MM.1S (cell line): ENCODE results near the gene PPP1R15B.

ENCODE experiments used
- DNase-seq: peaks from one replicate; pipeline ENCODE4 v3.0.0-alpha.2; 2015
- H2AFZ ChIP-seq: fragments of 300-600 bp; sonication (generic); 2 replicates; pipeline ENCODE4 v1.6.0; 2016; ENCODE audit warnings: antibody characterized with exemption, low read length
- H3F3A ChIP-seq: fragments of 300-600 bp; sonication (generic); 2 replicates; pipeline ENCODE4 v1.6.1; 2016; ENCODE audit warnings: mild to moderate bottlenecking, antibody characterized with exemption, low read length, moderate library complexity, mixed read lengths; ENCODE audit not compliant: insufficient read depth
- H3K27ac ChIP-seq: fragments of 300-600 bp; sonication (generic); 2 replicates; pipeline ENCODE4 v1.5.1; 2016; ENCODE audit warnings: mild to moderate bottlenecking, low read length
- H3K27me3 ChIP-seq: fragments of 300-600 bp; sonication (generic); replicated peaks from 2 replicates; pipeline ENCODE4 v1.6.0; 2016; ENCODE audit warnings: low read length; ENCODE audit not compliant: insufficient read depth
- H3K36me3 ChIP-seq: fragments of 300-600 bp; sonication (generic); replicated peaks from 2 replicates; pipeline ENCODE4 v1.6.1; 2016; ENCODE audit warnings: mild to moderate bottlenecking, low read length, mixed read lengths; ENCODE audit not compliant: insufficient read depth
- H3K4me1 ChIP-seq: fragments of 300-600 bp; sonication (generic); 2 replicates; pipeline ENCODE4 v1.6.1; 2016; ENCODE audit warnings: low read length, mixed read lengths
- H3K4me2 ChIP-seq: fragments of 300-600 bp; sonication (generic); 2 replicates; pipeline ENCODE4 v1.6.0; 2016; ENCODE audit warnings: low read depth, low read length
- H3K4me3 ChIP-seq: fragments of 300-600 bp; sonication (generic); 2 replicates; pipeline ENCODE4 v1.5.1; 2016; ENCODE audit warnings: low read length, mixed read lengths
- H3K79me2 ChIP-seq: fragments of 300-600 bp; sonication (generic); 2 replicates; pipeline ENCODE4 v1.6.1; 2016; ENCODE audit warnings: mixed run types, low read length, mixed read lengths
- H3K9ac ChIP-seq: fragments of 300-600 bp; sonication (generic); 2 replicates; pipeline ENCODE4 v1.6.1; 2016; ENCODE audit warnings: low read length, mixed read lengths
- H3K9me2 ChIP-seq: fragments of 300-600 bp; sonication (generic); replicated peaks from 2 replicates; pipeline ENCODE4 v1.6.1; 2016; ENCODE audit warnings: mild to moderate bottlenecking, low read length, mixed read lengths; ENCODE audit not compliant: insufficient read depth
- H3K9me3 ChIP-seq: fragments of 300-600 bp; sonication (generic); replicated peaks from 2 replicates; pipeline ENCODE4 v1.6.1; 2016; ENCODE audit warnings: mild to moderate bottlenecking, low read length, mixed read lengths; ENCODE audit not compliant: insufficient read depth
- H4K20me1 ChIP-seq: fragments of 300-600 bp; sonication (generic); 2 replicates; pipeline ENCODE4 v1.6.1; 2016; ENCODE audit warnings: mild to moderate bottlenecking, low read length, moderate library complexity, mixed read lengths; ENCODE audit not compliant: insufficient read depth
- EZH2 ChIP-seq: fragments of 300-600 bp; sonication (generic); optimal IDR thresholded peaks from 2 replicates; pipeline ENCODE3; 2017; ENCODE audit warnings: low read depth, mild to moderate bottlenecking, antibody characterized with exemption, low read length, mixed read lengths
- EZH2phosphoT487 ChIP-seq: fragments of 300-600 bp; sonication (generic); IDR thresholded peaks from 2 replicates; pipeline ENCODE4 v1.6.1; 2018; ENCODE audit warnings: antibody characterized with exemption, low read length
- TF ChIP-seq, protein P1 (sequence below): fragments of 300-600 bp; sonication (generic); IDR thresholded peaks from 2 replicates; pipeline ENCODE4 v1.5.1; 2016; ENCODE audit warnings: antibody characterized with exemption, low read length, mixed read lengths

The PPP1R15B gene

DNA sequence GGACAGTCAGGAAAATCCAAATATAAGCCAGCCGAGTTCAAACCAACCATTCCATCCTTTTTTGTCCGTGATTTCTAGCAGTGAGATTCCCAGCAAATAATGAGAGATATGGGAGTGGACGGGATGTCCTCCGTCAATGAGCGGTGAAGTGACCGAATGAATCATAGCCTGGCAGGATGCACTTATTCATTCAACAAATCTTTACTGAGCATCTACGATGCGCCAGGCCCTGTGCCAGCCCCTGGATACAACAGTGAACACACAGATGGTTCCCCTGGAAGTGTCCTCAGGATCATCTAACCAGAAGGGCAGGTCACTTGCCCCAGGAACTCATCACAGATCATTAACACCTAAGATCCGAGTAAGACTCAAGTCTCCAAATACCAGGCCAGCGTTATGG lies 43.7 kb downstream of the PPP1R15B start:
- no peaks in the 10 kb centered on the region for H3K9me3 ChIP-seq
- H3K9ac ChIP-seq, result no peak overlapping the region
- H4K20me1 ChIP-seq, result no peaks in the 10 kb centered on the region
- no peaks in the 10 kb centered on the region for H3K36me3 ChIP-seq
- TF ChIP-seq EZH2phosphoT487, result no peak
- TF ChIP-seq EZH2, result no peak
- TF ChIP-seq, protein P1, sequence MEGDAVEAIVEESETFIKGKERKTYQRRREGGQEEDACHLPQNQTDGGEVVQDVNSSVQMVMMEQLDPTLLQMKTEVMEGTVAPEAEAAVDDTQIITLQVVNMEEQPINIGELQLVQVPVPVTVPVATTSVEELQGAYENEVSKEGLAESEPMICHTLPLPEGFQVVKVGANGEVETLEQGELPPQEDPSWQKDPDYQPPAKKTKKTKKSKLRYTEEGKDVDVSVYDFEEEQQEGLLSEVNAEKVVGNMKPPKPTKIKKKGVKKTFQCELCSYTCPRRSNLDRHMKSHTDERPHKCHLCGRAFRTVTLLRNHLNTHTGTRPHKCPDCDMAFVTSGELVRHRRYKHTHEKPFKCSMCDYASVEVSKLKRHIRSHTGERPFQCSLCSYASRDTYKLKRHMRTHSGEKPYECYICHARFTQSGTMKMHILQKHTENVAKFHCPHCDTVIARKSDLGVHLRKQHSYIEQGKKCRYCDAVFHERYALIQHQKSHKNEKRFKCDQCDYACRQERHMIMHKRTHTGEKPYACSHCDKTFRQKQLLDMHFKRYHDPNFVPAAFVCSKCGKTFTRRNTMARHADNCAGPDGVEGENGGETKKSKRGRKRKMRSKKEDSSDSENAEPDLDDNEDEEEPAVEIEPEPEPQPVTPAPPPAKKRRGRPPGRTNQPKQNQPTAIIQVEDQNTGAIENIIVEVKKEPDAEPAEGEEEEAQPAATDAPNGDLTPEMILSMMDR, result no peak
- no peak overlapping the region for H3K4me3 ChIP-seq
- no peaks in the 10 kb centered on the region for H3F3A ChIP-seq
- no peak for DNase-seq
- H3K79me2 ChIP-seq, result no peaks in the 10 kb centered on the region
- H3K27me3 ChIP-seq, result 0 out of 2 replicates have a peak, but pooled peaks cover 3% of the 10 kb centered on the region
- no peak overlapping the region for H3K27ac ChIP-seq
- H2AFZ ChIP-seq, result no peak overlapping the region
- no peaks in the 10 kb centered on the region for H3K9me2 ChIP-seq
- H3K4me1 ChIP-seq, result no peaks in the 10 kb centered on the region
- H3K4me2 ChIP-seq, result no peak overlapping the region

DNA sequence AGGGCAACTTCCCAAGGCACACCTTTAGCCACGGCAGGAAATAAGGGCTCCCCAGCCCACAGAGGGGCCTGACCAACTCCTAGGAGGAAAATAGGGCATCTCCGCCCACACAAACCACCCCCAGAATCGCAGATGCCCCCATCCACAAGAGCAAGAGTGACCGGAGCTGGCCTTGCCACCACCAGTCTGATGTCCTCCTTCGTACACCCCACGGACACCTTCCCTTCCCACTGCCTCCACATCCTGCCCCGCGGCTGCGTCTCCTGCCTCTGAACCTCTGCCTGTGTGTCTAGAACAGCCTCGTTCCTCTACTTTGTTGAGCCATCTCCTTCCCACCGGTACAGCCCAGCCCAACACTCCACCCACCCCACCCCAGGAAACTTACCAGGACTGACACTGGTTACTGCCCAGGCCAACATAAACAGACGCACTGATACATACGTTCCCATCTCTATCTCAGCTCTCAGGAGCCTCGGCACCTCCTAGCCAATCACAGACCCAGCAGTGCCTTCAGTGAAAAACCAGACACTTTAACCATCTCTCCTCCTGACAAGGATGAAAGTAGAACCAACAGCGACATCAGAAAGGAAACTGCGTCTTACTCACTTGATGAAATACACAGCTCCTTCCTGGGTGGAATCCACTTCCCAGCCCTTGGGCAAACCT lies 44.3 kb downstream of the PPP1R15B start:
- Histone ChIP-seq H3K36me3 (no peaks in the 10 kb centered on the region), H3K9ac (no peak overlapping the region), H3K79me2 (no peaks in the 10 kb centered on the region), H3K4me3 (no peak overlapping the region), H4K20me1 (no peaks in the 10 kb centered on the region), H2AFZ (no peak overlapping the region), H3K9me2 (no peaks in the 10 kb centered on the region), H3K4me1 (no peaks in the 10 kb centered on the region), H3K9me3 (no peaks in the 10 kb centered on the region), H3K4me2 (no peak overlapping the region), H3K27me3 (0 out of 2 replicates have a peak, but pooled peaks cover 3% of the 10 kb centered on the region), H3K27ac (no peak overlapping the region), H3F3A (no peaks in the 10 kb centered on the region)
- TF ChIP-seq EZH2 (no peak), EZH2phosphoT487 (no peak)
- TF ChIP-seq, protein P1, result no peak
- DNase-seq, result no peak

DNA sequence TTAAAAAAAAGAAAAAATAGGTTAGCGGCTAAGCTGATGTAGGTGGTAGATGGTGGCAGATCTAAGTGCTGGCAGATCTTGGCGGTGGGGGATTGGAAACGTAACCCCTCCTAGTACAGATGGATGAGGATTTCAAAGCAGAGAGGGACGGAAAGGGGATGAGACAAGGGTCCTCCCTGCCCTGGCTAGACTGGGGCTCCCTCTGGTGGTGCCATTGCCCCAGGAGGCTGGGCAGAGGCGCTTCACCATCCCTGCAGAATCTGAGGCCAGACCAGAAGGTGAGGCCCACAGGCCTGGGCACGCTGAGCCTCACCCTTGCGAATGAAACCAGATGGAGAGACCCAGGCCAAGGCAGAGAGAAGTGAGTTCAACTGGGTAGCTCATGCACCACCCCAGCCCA lies 44.9 kb downstream of the PPP1R15B start:
- H3K4me2 ChIP-seq, result no peak overlapping the region
- no peaks in the 10 kb centered on the region for H3K9me3 ChIP-seq
- no peak for TF ChIP-seq EZH2
- TF ChIP-seq, protein P1, result peak; percentile 69
- TF ChIP-seq EZH2phosphoT487, result no peak
- no peaks in the 10 kb centered on the region for H3K9me2 ChIP-seq
- no peak overlapping the region for H3K4me3 ChIP-seq
- H4K20me1 ChIP-seq, result no peaks in the 10 kb centered on the region
- H3K9ac ChIP-seq, result no peak overlapping the region
- no peaks in the 10 kb centered on the region for H3F3A ChIP-seq
- H2AFZ ChIP-seq, result no peak overlapping the region
- H3K79me2 ChIP-seq, result no peaks in the 10 kb centered on the region
- no peaks in the 10 kb centered on the region for H3K4me1 ChIP-seq
- H3K36me3 ChIP-seq, result no peaks in the 10 kb centered on the region
- DNase-seq, result peak; percentile 35
- H3K27ac ChIP-seq, result no peak overlapping the region
- H3K27me3 ChIP-seq, result 0 out of 2 replicates have a peak, but pooled peaks cover 3% of the 10 kb centered on the region
